ENCODE results near the gene GARIN3. TPM values are rescaled to one million over a fixed set of nuclear protein-coding genes. Genes with fewer than 3 reads are reported as not detected.
A peak's percentile ranks its signal among the peaks of the same experiment; 100 is the strongest.
"Not testable (repeated sequence)": the region's sequence is repeated elsewhere in the genome, so short reads cannot be mapped to it uniquely, and the experiment has no call there.

The GARIN3 gene
- total and polyA plus RNA-seq, 9 of the 15 experiments (the other 6 are each of a cell fraction or from before 2014, with no cell fraction given) = not detected

- H3K9ac ChIP-seq (ENCODE audit: insufficient read depth in 1 of 2, low read depth in 2 of 2, low read length in 2 of 2) = no peak overlapping the region
- ChIA-PET POLR2A (no interaction called here), CTCF (ENCODE audit: low intra/inter-chr PET ratio) (no interaction called here)
- in situ Hi-C loops (cut with MboI) (no loop called here), intact Hi-C loops (cut with micrococcal nuclease) (no loop called here)
- DNase-seq (ENCODE audit: extremely low read depth in 1 of 4, low spot score in 3 of 4) (no peak), FAIRE-seq (no peak), ATAC-seq (no peak)
- no peaks in the 10 kb centered on the region for H4K20me1 ChIP-seq (replicated peaks; ENCODE audit: control insufficient read depth, insufficient read depth, low read length)
- H3K27ac ChIP-seq (ENCODE audit: extremely low read depth, low read depth, low read length) = no peak overlapping the region
- no peak overlapping the region for H2AFZ ChIP-seq (ENCODE audit: low read depth, low read length)
- TF ChIP-seq ZFP30 (CRISPR knock-in tag; IDR thresholded peaks at IDR 0.05; ENCODE audit: borderline replicate concordance) (no peak), CEBPG (CRISPR knock-in tag; IDR thresholded peaks at IDR 0.05) (no peak), CEBPG (tag; conservative IDR thresholded peaks at IDR 0.05 in 1 of 2, IDR thresholded peaks at IDR 0.05 in 1 of 2) (no peak), SPI1 (IDR thresholded peaks at IDR 0.05; ENCODE audit: borderline replicate concordance, low read depth, low read length) (peak; percentile 25; the same call in 1 of the 2 replicates)
- H3K79me2 ChIP-seq (ENCODE audit: control insufficient read depth, insufficient read depth, low read length) = no peaks in the 10 kb centered on the region
- no peaks in the 10 kb centered on the region for H3K9me1 ChIP-seq (ENCODE audit: control insufficient read depth, insufficient read depth, low read length)
- no peaks in the 10 kb centered on the region for H3K9me3 ChIP-seq (replicated peaks; ENCODE audit: control insufficient read depth, insufficient read depth, low read depth, low read length)
- H3K4me3 ChIP-seq = no peak overlapping the region
- H3K4me2 ChIP-seq (ENCODE audit: insufficient read depth, low read length) = no peak overlapping the region
- no peaks in the 10 kb centered on the region for H3K27me3 ChIP-seq (ENCODE audit: control insufficient read depth in 2 of 2, insufficient read depth in 2 of 2, low read length in 2 of 2)
- BruUV-seq (replicated peaks) = no TSS peak
- WGBS (ENCODE audit: insufficient coverage, low coverage, missing lambda C conversion rate) = 0% methylated on average over 5 of the region's 5 CpGs
- H3K4me1 ChIP-seq (replicated peaks in 1 of 2; ENCODE audit: control insufficient read depth in 2 of 2, insufficient read depth in 2 of 2, low read length in 2 of 2) = no peaks in the 10 kb centered on the region; a peak in 1 of 5 replicates
- no peaks in the 10 kb centered on the region for H3K36me3 ChIP-seq (ENCODE audit: control insufficient read depth, insufficient read depth, low read length)
These were observed 46.2 kb upstream of the GARIN3 start for GRCh38 chr5:157212307-157212706.

- ATAC-seq; BruUV-seq (replicated peaks); H3K79me2 ChIP-seq (ENCODE audit: control insufficient read depth, insufficient read depth, low read length); H2AFZ ChIP-seq (ENCODE audit: low read depth, low read length); CTCF ChIA-PET (ENCODE audit: low intra/inter-chr PET ratio); H3K9me3 ChIP-seq (replicated peaks; ENCODE audit: control insufficient read depth, insufficient read depth, low read depth, low read length); H4K20me1 ChIP-seq (replicated peaks; ENCODE audit: control insufficient read depth, insufficient read depth, low read length); H3K9ac ChIP-seq (ENCODE audit: insufficient read depth in 1 of 2, low read depth in 2 of 2, low read length in 2 of 2); FAIRE-seq; in situ Hi-C loops (cut with MboI); H3K9me1 ChIP-seq (ENCODE audit: control insufficient read depth, insufficient read depth, low read length); H3K4me2 ChIP-seq (ENCODE audit: insufficient read depth, low read length); H3K27me3 ChIP-seq (ENCODE audit: control insufficient read depth in 2 of 2, insufficient read depth in 2 of 2, low read length in 2 of 2); DNase-seq (ENCODE audit: extremely low read depth in 1 of 4, low spot score in 3 of 4); H3K4me3 ChIP-seq; H3K27ac ChIP-seq (ENCODE audit: extremely low read depth, low read depth, low read length); H3K4me1 ChIP-seq (replicated peaks in 1 of 2; ENCODE audit: control insufficient read depth in 2 of 2, insufficient read depth in 2 of 2, low read length in 2 of 2); POLR2A ChIA-PET; intact Hi-C loops (cut with micrococcal nuclease); H3K36me3 ChIP-seq (ENCODE audit: control insufficient read depth, insufficient read depth, low read length); TF ChIP-seq CEBPG (CRISPR knock-in tag; IDR thresholded peaks at IDR 0.05): not testable (repeated sequence)
- 0% methylated on average over 1 of the region's 1 CpG for WGBS (ENCODE audit: insufficient coverage, low coverage, missing lambda C conversion rate)
- TF ChIP-seq CEBPG (tag; conservative IDR thresholded peaks at IDR 0.05 in 1 of 2, IDR thresholded peaks at IDR 0.05 in 1 of 2) = peak in 1 of 2 experiments; percentile 41; a peak in 1 of 4 replicates
These were observed 44.6 kb upstream of the GARIN3 start for GRCh38 chr5:157210652-157211051.
